Mesendoderm (in vitro differentiated cells): ENCODE measurements around the gene KASH5.

Experiments used
- DNase-seq: peaks from one replicate; pipeline ENCODE4 v3.0.0; 2013
- H2AK5ac ChIP-seq: 2 replicates; pipeline ENCODE4 v1.6.1; 2013; ENCODE audit warnings: low read length, inconsistent platforms
- H2BK120ac ChIP-seq: 2 replicates; pipeline ENCODE4 v1.6.1; 2013; ENCODE audit warnings: low read depth, mild to moderate bottlenecking, low read length, moderate library complexity, mixed read lengths
- H2BK15ac ChIP-seq: replicated peaks from 2 replicates; pipeline ENCODE4 v1.6.1; 2013; ENCODE audit warnings: low read depth, mild to moderate bottlenecking, moderate library complexity
- H2BK5ac ChIP-seq: 2 replicates; pipeline ENCODE4 v1.6.1; 2013; ENCODE audit warnings: low read length, inconsistent platforms
- H3K18ac ChIP-seq: 2 replicates; pipeline ENCODE4 v1.6.1; 2013; ENCODE audit warnings: mild to moderate bottlenecking, low read length, mixed read lengths
- H3K23ac ChIP-seq: one replicate; pipeline ENCODE4 v1.6.1; 2013; ENCODE audit warnings: low read length
- H3K27ac ChIP-seq: 2 replicates; pipeline ENCODE4 v1.5.1; 2013; ENCODE audit warnings: low read depth, mild to moderate bottlenecking, inconsistent platforms, low read length, moderate library complexity
- H3K27me3 ChIP-seq: 2 replicates; pipeline ENCODE4 v1.6.1; 2013; ENCODE audit warnings: low read length, control low read depth, mild to moderate bottlenecking, inconsistent platforms; ENCODE audit not compliant: insufficient read depth, poor library complexity
- H3K36me3 ChIP-seq: 2 replicates; pipeline ENCODE4 v1.6.1; 2013; ENCODE audit warnings: low read length, inconsistent platforms; ENCODE audit not compliant: control insufficient read depth, insufficient read depth
- H3K4ac ChIP-seq: one replicate; pipeline ENCODE4 v1.6.1; 2013; ENCODE audit warnings: low read depth, mild to moderate bottlenecking, low read length, moderate library complexity
- H3K4me1 ChIP-seq: 2 replicates; pipeline ENCODE4 v1.6.1; 2013; ENCODE audit warnings: low read depth, low read length, inconsistent platforms; ENCODE audit not compliant: control insufficient read depth
- H3K4me2 ChIP-seq: 2 replicates; pipeline ENCODE4 v1.6.1; 2013; ENCODE audit warnings: low read length
- H3K4me3 ChIP-seq: 2 replicates; pipeline ENCODE4 v1.5.1; 2013; ENCODE audit warnings: mild to moderate bottlenecking, low read length
- H3K56ac ChIP-seq: one replicate; pipeline ENCODE4 v1.6.1; 2013; ENCODE audit warnings: low read length
- H3K79me1 ChIP-seq: 2 replicates; pipeline ENCODE4 v1.6.1; 2013; ENCODE audit warnings: low read length, inconsistent platforms
- H3K79me2 ChIP-seq: 2 replicates; pipeline ENCODE4 v1.6.1; 2013; ENCODE audit warnings: mild to moderate bottlenecking, low read length; ENCODE audit not compliant: control insufficient read depth, insufficient read depth
- H3K9ac ChIP-seq: 2 replicates; pipeline ENCODE4 v1.6.1; 2013; ENCODE audit warnings: low read length, inconsistent platforms
- H4K5ac ChIP-seq: one replicate; pipeline ENCODE4 v1.6.1; 2013; ENCODE audit warnings: low read length
- H4K8ac ChIP-seq: one replicate; pipeline ENCODE4 v1.6.1; 2013; ENCODE audit warnings: low read depth, mild to moderate bottlenecking, control low read depth, low read length, moderate library complexity
- WGBS: extraction: QIAGEN DNeasy Blood & Tissue Kit; methylation state at CpG from one replicate; pipeline ENCODE4 v1.1.7; 2013; ENCODE audit warnings: low lambda C conversion rate, missing lambda C conversion rate; ENCODE audit not compliant: insufficient coverage; ENCODE audit errors: extremely low coverage; 5-methylcytosine and 5-hydroxymethylcytosine counted together

The KASH5 gene

DNA sequence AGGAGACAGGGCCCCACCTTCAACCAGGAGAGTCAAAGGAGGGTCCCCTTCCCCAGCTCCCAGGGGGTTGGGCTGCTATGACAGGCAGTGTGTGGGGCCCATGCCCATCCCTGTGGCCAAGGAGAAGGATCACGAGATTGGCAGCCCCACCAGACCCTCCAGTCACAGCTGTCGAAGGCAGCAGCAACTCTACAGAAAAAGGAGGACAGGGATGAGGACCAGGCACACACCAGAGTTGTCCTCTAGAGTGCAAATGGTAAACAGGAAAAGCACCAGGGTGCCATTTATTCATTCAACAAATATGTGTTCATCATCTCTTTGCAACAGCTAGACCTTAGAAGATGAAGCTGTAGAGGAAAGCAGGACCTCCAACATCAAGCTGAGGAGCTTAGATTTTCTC is 31.1 kb downstream of the KASH5 start:
- Histone ChIP-seq H3K4me2 (no peak overlapping the region), H3K27ac (no peak overlapping the region), H3K23ac (no peak overlapping the region), H2BK120ac (no peak overlapping the region), H3K79me1 (no peaks in the 10 kb centered on the region), H4K5ac (no peak overlapping the region), H3K27me3 (peaks cover 27% of the 10 kb centered on the region), H3K9ac (no peak overlapping the region), H2BK5ac (no peak overlapping the region), H3K18ac (no peak overlapping the region), H2AK5ac (no peak overlapping the region), H3K4me3 (no peak overlapping the region), H3K36me3 (no peaks in the 10 kb centered on the region), H4K8ac (no peak overlapping the region), H2BK15ac (no peak overlapping the region), H3K79me2 (no peaks in the 10 kb centered on the region), H3K4me1 (no peaks in the 10 kb centered on the region), H3K56ac (no peak overlapping the region), H3K4ac (no peak overlapping the region)
- WGBS: no CpG with 5 or more reads among the region's 2 CpGs
- DNase-seq: no peak

DNA sequence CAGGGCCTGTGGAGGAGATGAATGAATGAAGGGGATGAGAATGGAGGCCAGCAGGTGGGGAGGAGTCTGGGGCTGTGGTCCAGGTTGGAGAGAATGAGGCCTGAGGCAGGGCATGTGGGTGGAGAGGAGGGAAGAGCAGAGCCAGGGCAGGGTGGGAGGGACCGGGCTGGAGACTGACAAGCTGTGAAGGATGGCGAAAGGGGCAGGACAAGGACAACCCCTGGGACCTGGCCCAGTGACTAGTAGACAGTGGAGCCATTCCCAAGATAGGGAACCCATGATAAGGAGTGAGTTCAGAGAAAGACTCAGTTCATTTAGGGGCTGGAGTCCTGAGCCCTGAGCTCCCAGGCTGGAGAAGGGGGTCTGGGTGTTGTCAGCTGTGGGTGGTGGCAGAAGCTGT is 32.2 kb downstream of the KASH5 start:
- no peak overlapping the region for H3K4me2 ChIP-seq
- H2BK15ac ChIP-seq: no peak overlapping the region
- H3K4me1 ChIP-seq: no peaks in the 10 kb centered on the region
- no peak overlapping the region for H3K9ac ChIP-seq
- H2BK120ac ChIP-seq: no peak overlapping the region
- no peak overlapping the region for H3K23ac ChIP-seq
- H3K27ac ChIP-seq: no peak overlapping the region
- no peak overlapping the region for H2AK5ac ChIP-seq
- no peaks in the 10 kb centered on the region for H3K36me3 ChIP-seq
- H3K4ac ChIP-seq: no peak overlapping the region
- no peak overlapping the region for H4K5ac ChIP-seq
- peaks cover 30% of the 10 kb centered on the region for H3K27me3 ChIP-seq
- no peak overlapping the region for H3K56ac ChIP-seq
- H3K4me3 ChIP-seq: no peak overlapping the region
- H3K18ac ChIP-seq: no peak overlapping the region
- H3K79me1 ChIP-seq: no peaks in the 10 kb centered on the region
- no peak for DNase-seq
- no peaks in the 10 kb centered on the region for H3K79me2 ChIP-seq
- no peak overlapping the region for H2BK5ac ChIP-seq
- H4K8ac ChIP-seq: no peak overlapping the region
- WGBS: no CpG with 5 or more reads among the region's 2 CpGs

DNA sequence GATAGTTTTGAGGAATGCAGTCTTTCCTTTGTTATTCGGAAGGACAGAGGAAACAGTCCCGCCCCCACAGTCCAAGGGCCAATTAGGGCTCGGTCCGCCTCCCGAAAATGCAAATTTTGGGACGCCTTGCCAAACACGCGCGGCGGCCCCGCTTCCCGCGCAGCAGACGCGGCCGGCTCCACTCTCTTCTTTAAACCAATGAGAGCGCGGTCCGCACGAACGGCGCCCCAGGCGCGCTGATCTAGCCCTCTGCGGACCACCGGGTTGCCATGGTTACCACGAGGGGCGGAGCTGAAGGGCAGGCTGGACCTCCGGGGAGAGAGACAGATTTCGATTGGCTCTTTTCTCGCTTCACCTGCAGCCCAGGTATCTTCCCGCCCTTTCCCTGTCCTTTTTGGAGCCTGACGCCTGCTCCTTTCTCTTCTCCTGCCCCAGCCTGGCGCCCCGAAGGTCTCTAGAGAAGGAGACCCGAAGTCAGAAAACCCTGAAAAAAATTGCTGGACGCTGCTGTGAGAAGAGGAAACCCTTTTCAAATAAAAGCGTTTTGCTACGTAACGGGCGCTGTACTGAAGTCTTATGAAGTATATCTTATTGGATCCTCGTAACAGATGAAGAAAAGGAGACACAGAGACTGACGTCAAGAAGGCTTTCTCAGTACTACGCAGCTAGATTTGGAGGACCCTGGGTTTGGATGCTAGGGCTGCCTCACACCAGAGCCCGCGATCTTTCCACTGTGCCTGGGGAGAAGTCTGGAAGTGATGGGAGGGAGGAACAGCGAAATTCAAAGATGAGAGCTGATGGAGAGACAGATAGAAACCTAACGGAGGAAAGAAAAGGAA is 33.2 kb downstream of the KASH5 start:
- no peak overlapping the region for H3K18ac ChIP-seq
- H3K4ac ChIP-seq: no peak overlapping the region
- H3K4me3 ChIP-seq: no peak overlapping the region
- no peak overlapping the region for H3K23ac ChIP-seq
- no peak overlapping the region for H2BK5ac ChIP-seq
- no peak overlapping the region for H2BK15ac ChIP-seq
- H3K27me3 ChIP-seq: peaks cover 37% of the 10 kb centered on the region
- H3K79me2 ChIP-seq: no peaks in the 10 kb centered on the region
- H3K56ac ChIP-seq: no peak overlapping the region
- no peaks in the 10 kb centered on the region for H3K4me1 ChIP-seq
- no peak overlapping the region for H4K8ac ChIP-seq
- no peak overlapping the region for H4K5ac ChIP-seq
- H3K79me1 ChIP-seq: no peaks in the 10 kb centered on the region
- no peak overlapping the region for H3K27ac ChIP-seq
- WGBS: no CpG with 5 or more reads among the region's 48 CpGs
- H3K36me3 ChIP-seq: no peaks in the 10 kb centered on the region
- H2AK5ac ChIP-seq: no peak overlapping the region
- no peak overlapping the region for H3K9ac ChIP-seq
- DNase-seq: peak; percentile 96
- H3K4me2 ChIP-seq: no peak overlapping the region
- H2BK120ac ChIP-seq: no peak overlapping the region

DNA sequence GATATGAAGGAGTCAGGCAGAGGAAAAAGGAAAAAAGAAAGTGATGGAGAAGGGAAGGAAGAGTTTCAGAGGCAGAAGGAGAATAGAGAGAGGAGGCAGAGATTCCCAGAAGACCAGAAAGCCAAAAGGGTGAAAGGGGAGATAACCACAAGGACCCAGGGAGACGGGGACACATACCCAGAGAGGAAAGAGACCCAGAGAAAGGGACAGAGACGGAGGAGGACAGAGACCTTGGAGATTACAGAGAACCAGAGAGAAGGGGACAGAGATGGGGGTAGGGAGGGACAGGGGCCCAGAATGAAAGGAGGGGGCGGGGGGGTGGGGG is 33.8 kb downstream of the KASH5 start:
- Histone ChIP-seq H3K27me3 (peaks cover 40% of the 10 kb centered on the region), H3K9ac (no peak overlapping the region), H2AK5ac (no peak overlapping the region), H2BK15ac (no peak overlapping the region), H3K4me3 (no peak overlapping the region), H3K36me3 (no peaks in the 10 kb centered on the region), H3K27ac (no peak overlapping the region), H2BK120ac (no peak overlapping the region), H3K18ac (no peak overlapping the region), H2BK5ac (no peak overlapping the region), H3K79me2 (no peaks in the 10 kb centered on the region), H3K56ac (no peak overlapping the region), H3K79me1 (no peaks in the 10 kb centered on the region), H3K4me2 (no peak overlapping the region), H3K4ac (no peak overlapping the region), H3K4me1 (no peaks in the 10 kb centered on the region), H3K23ac (no peak overlapping the region), H4K5ac (no peak overlapping the region), H4K8ac (no peak overlapping the region)
- no peak for DNase-seq
- WGBS: no CpG with 5 or more reads among the region's 3 CpGs

DNA sequence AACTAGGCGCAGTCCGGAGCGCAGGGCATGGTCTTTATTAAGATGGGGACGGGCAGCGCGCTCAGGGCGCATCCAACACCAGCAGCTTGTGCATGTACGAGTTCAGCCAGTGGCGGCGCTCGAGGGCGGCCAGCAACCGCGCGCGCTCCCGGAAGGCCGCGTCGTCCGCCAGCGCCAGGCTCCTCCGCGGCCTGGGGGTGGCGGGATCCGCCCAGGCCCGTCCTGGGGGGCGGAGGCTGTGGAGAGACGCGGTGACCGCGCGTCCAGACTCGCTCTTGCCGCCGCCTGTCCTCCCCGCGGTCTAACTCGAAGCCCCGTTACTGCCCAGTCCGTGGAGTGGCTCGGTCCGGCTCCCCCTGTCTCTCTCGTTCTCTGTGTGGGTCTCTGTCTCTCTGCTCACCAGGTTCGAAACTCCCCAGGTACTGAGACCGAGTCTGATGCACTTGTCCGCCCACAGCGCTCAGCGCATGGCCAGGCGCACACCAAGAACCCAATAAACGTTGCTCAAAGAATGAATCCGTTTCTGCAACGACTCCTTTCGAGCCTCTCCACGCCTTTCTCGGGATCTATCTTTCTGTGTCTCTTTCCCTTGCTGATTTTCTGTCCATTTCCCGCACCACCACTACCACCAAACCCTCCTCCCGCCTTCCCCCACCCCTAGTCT is 34.5 kb downstream of the KASH5 start:
- Histone ChIP-seq H3K79me2 (no peaks in the 10 kb centered on the region), H3K9ac (no peak overlapping the region), H3K79me1 (no peaks in the 10 kb centered on the region), H4K8ac (no peak overlapping the region), H3K27me3 (peaks cover 43% of the 10 kb centered on the region), H3K27ac (no peak overlapping the region), H3K56ac (peak overlapping the region; percentile 49), H4K5ac (no peak overlapping the region), H3K36me3 (no peaks in the 10 kb centered on the region), H3K4ac (no peak overlapping the region), H2BK120ac (no peak overlapping the region), H2BK5ac (no peak overlapping the region), H3K4me3 (no peak overlapping the region), H3K4me2 (no peak overlapping the region), H3K23ac (peak overlapping the region; percentile 80), H2BK15ac (no peak overlapping the region), H2AK5ac (no peak overlapping the region), H3K4me1 (no peaks in the 10 kb centered on the region), H3K18ac (no peak overlapping the region)
- WGBS: no CpG with 5 or more reads among the region's 58 CpGs
- DNase-seq: peak; percentile 63
